ENCODE results near the gene ARHGAP24.

DNA sequence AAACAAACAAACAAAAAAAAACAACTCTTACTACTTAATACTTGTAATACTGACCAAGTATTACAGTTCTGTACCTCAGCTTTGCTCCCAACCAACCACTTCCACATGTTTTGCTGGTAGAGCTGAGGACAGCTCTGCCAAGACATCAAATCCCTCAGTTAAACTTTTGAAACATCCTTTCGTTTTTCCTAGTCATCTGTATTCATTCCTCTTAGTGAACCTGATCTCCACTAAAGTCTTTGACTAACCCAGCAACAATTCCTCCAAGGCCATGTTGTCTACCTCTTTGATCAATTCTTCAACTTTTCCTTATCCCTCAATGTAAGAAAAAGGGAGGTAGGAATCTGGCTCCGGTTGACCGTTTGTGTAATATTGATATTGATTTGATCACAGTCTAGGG, 247.5 kb downstream of the ARHGAP24 start:
- TF ChIP-seq CTCF (IDR thresholded peaks at IDR 0.05; ENCODE audit: poor library complexity) (no peak), EZH2 (IDR thresholded peaks at IDR 0.05; ENCODE audit: borderline replicate concordance) (no peak)
